ENCODE measurements around the gene SLC39A11.

DNA sequence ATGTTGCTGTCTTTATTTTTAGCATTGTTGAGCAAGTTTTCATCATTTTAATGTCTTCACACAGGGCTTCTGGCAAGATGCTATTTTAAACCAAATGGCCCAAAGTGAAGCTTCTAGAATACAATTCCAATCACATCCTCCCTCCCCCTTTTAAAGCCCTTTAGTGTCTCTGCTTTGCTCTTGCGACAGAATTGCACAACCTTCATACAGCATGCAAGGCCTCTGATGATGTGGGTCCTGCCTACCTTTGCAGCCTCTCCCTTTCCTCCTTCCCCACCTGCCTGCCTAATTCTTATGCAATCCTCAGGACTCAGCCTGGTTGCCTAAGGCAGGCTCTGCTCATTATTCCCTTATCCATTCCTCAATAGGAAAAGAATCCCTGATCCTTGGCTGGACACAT, 381.7 kb downstream of the SLC39A11 start:
- TF ChIP-seq, protein P1, sequence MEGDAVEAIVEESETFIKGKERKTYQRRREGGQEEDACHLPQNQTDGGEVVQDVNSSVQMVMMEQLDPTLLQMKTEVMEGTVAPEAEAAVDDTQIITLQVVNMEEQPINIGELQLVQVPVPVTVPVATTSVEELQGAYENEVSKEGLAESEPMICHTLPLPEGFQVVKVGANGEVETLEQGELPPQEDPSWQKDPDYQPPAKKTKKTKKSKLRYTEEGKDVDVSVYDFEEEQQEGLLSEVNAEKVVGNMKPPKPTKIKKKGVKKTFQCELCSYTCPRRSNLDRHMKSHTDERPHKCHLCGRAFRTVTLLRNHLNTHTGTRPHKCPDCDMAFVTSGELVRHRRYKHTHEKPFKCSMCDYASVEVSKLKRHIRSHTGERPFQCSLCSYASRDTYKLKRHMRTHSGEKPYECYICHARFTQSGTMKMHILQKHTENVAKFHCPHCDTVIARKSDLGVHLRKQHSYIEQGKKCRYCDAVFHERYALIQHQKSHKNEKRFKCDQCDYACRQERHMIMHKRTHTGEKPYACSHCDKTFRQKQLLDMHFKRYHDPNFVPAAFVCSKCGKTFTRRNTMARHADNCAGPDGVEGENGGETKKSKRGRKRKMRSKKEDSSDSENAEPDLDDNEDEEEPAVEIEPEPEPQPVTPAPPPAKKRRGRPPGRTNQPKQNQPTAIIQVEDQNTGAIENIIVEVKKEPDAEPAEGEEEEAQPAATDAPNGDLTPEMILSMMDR (conservative IDR thresholded peaks at IDR 0.05) = no peak
- no peak for TF ChIP-seq EZH2 (IDR thresholded peaks at IDR 0.05; ENCODE audit: low read depth)

Measured in PC-9 (cell line).